Sigmoid colon (tissue), 7 donors: Measurements from ENCODE around the gene NBAS. TPM values are rescaled to one million over a fixed set of nuclear protein-coding genes. Genes with fewer than 3 reads are reported as not detected.

Experiments
- DNase-seq: peaks from one replicate; pipeline ENCODE4 v3.0.0-alpha.2; 2019
- H3K27ac ChIP-seq, 4 donors: fragments of 200-600 bp; sonication (generic); one replicate each; pipeline ENCODE4 v1.5.1; 2016 to 2019; ENCODE audit warnings: mild to moderate bottlenecking in 1 of 4
- H3K27me3 ChIP-seq, 3 donors: fragments of 200-600 bp; sonication (generic); one replicate each; pipeline ENCODE4 v1.5.1; 2019; ENCODE audit warnings: mild to moderate bottlenecking in 1 of 3
- H3K36me3 ChIP-seq, 4 donors: fragments of 200-600 bp; sonication (generic); one replicate each; pipeline ENCODE4 v1.5.1; 2016 to 2019
- H3K4me1 ChIP-seq, 4 donors: fragments of 200-600 bp; sonication (generic); one replicate each; pipeline ENCODE4 v1.5.1; 2017 to 2019
- H3K4me3 ChIP-seq, 4 donors: fragments of 200-600 bp; sonication (generic); one replicate each; pipeline ENCODE4 v1.5.1; 2017 to 2019; ENCODE audit warnings: mild to moderate bottlenecking in 2 of 4, moderate library complexity in 1 of 4
- H3K9me3 ChIP-seq, 4 donors: fragments of 200-600 bp in 3 of 4; sonication (generic) in 3 of 4; one replicate each; pipeline versions ENCODE4 v1.5.1 to v1.6.1; 2013 to 2019
- EP300 ChIP-seq, 4 donors: sonication (generic); formaldehyde crosslinking; IDR thresholded peaks; one replicate each; pipeline ENCODE4 v1.6.1; 2017; ENCODE audit warnings: antibody characterized with exemption in 4 of 4
- POLR2A ChIP-seq, 2 donors: fragments of 450-650 bp; IDR thresholded peaks; one replicate each; pipeline ENCODE4 v1.6.1; 2016; ENCODE audit warnings: antibody characterized with exemption in 2 of 2, mild to moderate bottlenecking in 2 of 2, moderate library complexity in 2 of 2
- POLR2AphosphoS5 ChIP-seq, 4 donors: sonication (generic); formaldehyde crosslinking; IDR thresholded peaks; one replicate each; pipeline ENCODE4 v1.6.1; 2017; ENCODE audit warnings: antibody characterized with exemption in 4 of 4
- WGBS, 2 donors: extraction: QIAGEN DNeasy Blood & Tissue Kit; methylation state at CpG; one replicate each; pipeline ENCODE4 v1.1.7; 2013; 5-methylcytosine and 5-hydroxymethylcytosine counted together
- intact Hi-C: fragments of 100-400 bp; cut with DNase I; formaldehyde crosslinking; loops from one replicate; pipeline ENCODE4 v1.15.1; 2023
- polyA plus RNA-seq, 3 donors: library from polyadenylated mRNA; stranded (reverse); fragments of 200-250 nt; gene quantifications; one replicate each; pipeline ENCODE4 v1.2.3, GENCODE V29; 2013
- total RNA-seq, 4 donors: library from RNA; depleted of rRNA; stranded (reverse); fragments of >200 nt; gene quantifications; one replicate each; pipeline ENCODE4 v1.1.0, GENCODE V29; 2016
- TF ChIP-seq, protein P1 (sequence below), 4 experiments: fragments of 450-650 bp in 3 of 4; fragments of 200-600 bp in 1 of 4; IDR thresholded peaks; one replicate each; pipeline ENCODE4 v1.5.1; 2016 to 2019; ENCODE audit warnings: antibody characterized with exemption in 4 of 4, mild to moderate bottlenecking in 3 of 4, moderate library complexity in 2 of 4
- donor health status: healthy with polysubstance abuse.
- donor health status: Bipolar disorder and iron deficiency.
- donor health status: healthy.

The NBAS gene
- total and polyA plus RNA-seq, 7 donors = 3.9 to 53.2 (median 41.9) TPM

- Histone ChIP-seq H3K9me3 (no peaks in the 10 kb centered on the region), H3K4me3 (no peak overlapping the region), H3K4me1 (peaks cover 0 to 6% (median 0%) of the 10 kb centered on the region in 4 donors), H3K27me3 (no peaks in the 10 kb centered on the region), H3K27ac (no peak overlapping the region), H3K36me3 (peaks cover 0 to 19% (median 0%) of the 10 kb centered on the region in 4 donors)
- DNase-seq = no peak
- intact Hi-C loops = no loop called here
- no peak for TF ChIP-seq EP300 (IDR thresholded peaks at IDR 0.05)
- no peak for TF ChIP-seq POLR2AphosphoS5 (IDR thresholded peaks at IDR 0.05)
- TF ChIP-seq, protein P1, sequence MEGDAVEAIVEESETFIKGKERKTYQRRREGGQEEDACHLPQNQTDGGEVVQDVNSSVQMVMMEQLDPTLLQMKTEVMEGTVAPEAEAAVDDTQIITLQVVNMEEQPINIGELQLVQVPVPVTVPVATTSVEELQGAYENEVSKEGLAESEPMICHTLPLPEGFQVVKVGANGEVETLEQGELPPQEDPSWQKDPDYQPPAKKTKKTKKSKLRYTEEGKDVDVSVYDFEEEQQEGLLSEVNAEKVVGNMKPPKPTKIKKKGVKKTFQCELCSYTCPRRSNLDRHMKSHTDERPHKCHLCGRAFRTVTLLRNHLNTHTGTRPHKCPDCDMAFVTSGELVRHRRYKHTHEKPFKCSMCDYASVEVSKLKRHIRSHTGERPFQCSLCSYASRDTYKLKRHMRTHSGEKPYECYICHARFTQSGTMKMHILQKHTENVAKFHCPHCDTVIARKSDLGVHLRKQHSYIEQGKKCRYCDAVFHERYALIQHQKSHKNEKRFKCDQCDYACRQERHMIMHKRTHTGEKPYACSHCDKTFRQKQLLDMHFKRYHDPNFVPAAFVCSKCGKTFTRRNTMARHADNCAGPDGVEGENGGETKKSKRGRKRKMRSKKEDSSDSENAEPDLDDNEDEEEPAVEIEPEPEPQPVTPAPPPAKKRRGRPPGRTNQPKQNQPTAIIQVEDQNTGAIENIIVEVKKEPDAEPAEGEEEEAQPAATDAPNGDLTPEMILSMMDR (IDR thresholded peaks at IDR 0.05) = no peak
- TF ChIP-seq POLR2A (IDR thresholded peaks at IDR 0.05) = no peak
- WGBS, 2 donors = 84 to 86% methylated on average over 4 of the region's 4 CpGs
These were observed 22.3 kb downstream of the NBAS start for GRCh38 chr2:15538792-15539191.

DNA sequence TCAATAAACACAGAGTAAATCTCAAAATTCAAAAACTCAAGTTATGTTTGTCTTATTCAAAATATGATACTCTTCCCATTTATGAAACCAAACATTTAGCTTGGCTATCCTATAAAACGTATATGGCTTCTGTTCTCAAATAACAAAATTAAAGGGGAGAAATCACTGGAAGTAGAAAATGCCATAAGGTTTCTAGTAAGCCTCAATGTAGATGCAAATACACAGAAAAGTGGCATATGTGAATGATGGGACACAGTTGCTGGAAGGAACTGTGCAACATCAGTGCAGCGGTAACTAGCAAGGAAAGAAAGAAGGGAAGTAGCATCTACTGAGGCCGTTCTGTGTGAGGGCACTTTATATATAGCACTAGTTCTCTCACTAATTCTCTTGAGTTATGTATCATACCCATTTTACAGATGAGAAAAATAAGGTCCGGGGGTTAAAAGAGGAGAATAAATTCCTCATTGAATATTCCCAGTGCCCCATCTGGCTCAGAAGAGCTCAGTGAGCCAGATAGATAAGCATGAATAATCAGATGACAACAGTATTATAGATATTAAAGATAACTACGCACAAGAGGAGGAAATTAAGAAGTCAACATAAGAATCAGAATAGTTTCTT, 27.2 kb downstream of the NBAS start:
- Histone ChIP-seq H3K27me3 (no peaks in the 10 kb centered on the region), H3K4me1 (no peaks in the 10 kb centered on the region), H3K9me3 (no peaks in the 10 kb centered on the region), H3K4me3 (no peak overlapping the region), H3K27ac (no peak overlapping the region), H3K36me3 (peaks cover 0 to 41% (median 3%) of the 10 kb centered on the region in 4 donors)
- DNase-seq = no peak
- TF ChIP-seq EP300 (IDR thresholded peaks at IDR 0.05) (no peak), POLR2AphosphoS5 (IDR thresholded peaks at IDR 0.05) (no peak), POLR2A (IDR thresholded peaks at IDR 0.05) (no peak)
- TF ChIP-seq, protein P1 (IDR thresholded peaks at IDR 0.05) = no peak
- WGBS, 2 donors = 96% methylated on average over 5 of the region's 5 CpGs
- intact Hi-C loops = no loop called here

DNA sequence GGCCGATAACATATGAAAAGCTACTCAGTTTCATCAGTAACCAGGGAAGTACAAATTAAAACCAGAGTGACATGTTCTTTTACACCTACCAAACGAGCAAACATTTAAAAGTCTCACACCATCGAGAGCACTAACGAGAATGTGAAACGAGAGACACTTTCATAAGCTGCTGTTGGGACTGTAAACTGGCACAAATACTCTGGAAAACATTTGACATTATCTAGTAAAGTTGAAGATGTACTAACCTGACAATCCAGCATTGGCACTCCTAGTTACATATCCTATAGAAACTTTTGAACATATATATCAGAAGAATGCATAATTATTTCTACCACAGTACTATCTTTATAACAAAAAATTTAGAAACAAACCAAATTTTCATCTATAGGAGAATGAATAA, 28.1 kb downstream of the NBAS start:
- H3K4me3 ChIP-seq = no peak overlapping the region
- no peak for TF ChIP-seq POLR2A (IDR thresholded peaks at IDR 0.05)
- TF ChIP-seq POLR2AphosphoS5 (IDR thresholded peaks at IDR 0.05) = no peak
- TF ChIP-seq, protein P1 (IDR thresholded peaks at IDR 0.05) = no peak
- TF ChIP-seq EP300 (IDR thresholded peaks at IDR 0.05) = no peak
- H3K27ac ChIP-seq = no peak overlapping the region
- DNase-seq = no peak
- intact Hi-C loops = no loop called here
- H3K27me3 ChIP-seq = no peaks in the 10 kb centered on the region
- H3K9me3 ChIP-seq = no peaks in the 10 kb centered on the region
- WGBS, 2 donors = 93 to 96% methylated on average over 5 of the region's 5 CpGs
- H3K36me3 ChIP-seq = peaks cover 0 to 32% (median 3%) of the 10 kb centered on the region in 4 donors
- H3K4me1 ChIP-seq = no peaks in the 10 kb centered on the region

GRCh38 chr2:15531095-15531854, 29.9 kb downstream of the NBAS start:
- H3K9me3 ChIP-seq = no peaks in the 10 kb centered on the region
- TF ChIP-seq POLR2AphosphoS5 (IDR thresholded peaks at IDR 0.05) (no peak), POLR2A (IDR thresholded peaks at IDR 0.05) (no peak), EP300 (IDR thresholded peaks at IDR 0.05) (no peak)
- TF ChIP-seq, protein P1 (IDR thresholded peaks at IDR 0.05) = no peak
- H3K27me3 ChIP-seq = no peaks in the 10 kb centered on the region
- 94% methylated on average over 7 of the region's 7 CpGs for WGBS, 2 donors
- H3K36me3 ChIP-seq = peaks cover 0 to 41% (median 3%) of the 10 kb centered on the region in 4 donors
- intact Hi-C loops = no loop called here
- no peak for DNase-seq
- no peak overlapping the region for H3K4me3 ChIP-seq
- no peak overlapping the region for H3K27ac ChIP-seq
- H3K4me1 ChIP-seq = no peaks in the 10 kb centered on the region
